Measurements from ENCODE around the gene SPATA17.

- TF ChIP-seq YY1 (IDR thresholded peaks at IDR 0.05; ENCODE audit: low read depth, low read length), result no peak
- TF ChIP-seq CTCF (IDR thresholded peaks at IDR 0.05; ENCODE audit: control extremely low read depth in 1 of 3, insufficient read depth in 1 of 3, low read depth in 1 of 3, low read length in 3 of 3), result no peak
- no peak for TF ChIP-seq POLR2A (IDR thresholded peaks at IDR 0.05; ENCODE audit: control extremely low read depth in 1 of 2, low read depth in 2 of 2, low read length in 2 of 2)
- no peak for TF ChIP-seq BACH1 (IDR thresholded peaks at IDR 0.05; ENCODE audit: low read length)
- no peak for TF ChIP-seq RAD21 (IDR thresholded peaks at IDR 0.05 in 1 of 2, conservative IDR thresholded peaks at IDR 0.05 in 1 of 2; ENCODE audit: low read depth in 2 of 2, low read length in 2 of 2)
- no peak for TF ChIP-seq PHF8 (conservative IDR thresholded peaks at IDR 0.05; ENCODE audit: low read depth, low read length)
- TF ChIP-seq EZH2 (IDR thresholded peaks at IDR 0.05; ENCODE audit: low read depth, low read length, severe bottlenecking), result no peak
- TF ChIP-seq RNF2 (IDR thresholded peaks at IDR 0.05; ENCODE audit: borderline replicate concordance, low read depth, low read length, missing control alignments, poor library complexity, severe bottlenecking), result no peak
- TF ChIP-seq SP1 (IDR thresholded peaks at IDR 0.05; ENCODE audit: low read depth, low read length), result no peak
Measured at GRCh38 chr1:217622042-217622441, 9.1 kb upstream of the SPATA17 start.

Measured in H1 (cell line).